Measurements from ENCODE around the gene ZNF536.

DNA sequence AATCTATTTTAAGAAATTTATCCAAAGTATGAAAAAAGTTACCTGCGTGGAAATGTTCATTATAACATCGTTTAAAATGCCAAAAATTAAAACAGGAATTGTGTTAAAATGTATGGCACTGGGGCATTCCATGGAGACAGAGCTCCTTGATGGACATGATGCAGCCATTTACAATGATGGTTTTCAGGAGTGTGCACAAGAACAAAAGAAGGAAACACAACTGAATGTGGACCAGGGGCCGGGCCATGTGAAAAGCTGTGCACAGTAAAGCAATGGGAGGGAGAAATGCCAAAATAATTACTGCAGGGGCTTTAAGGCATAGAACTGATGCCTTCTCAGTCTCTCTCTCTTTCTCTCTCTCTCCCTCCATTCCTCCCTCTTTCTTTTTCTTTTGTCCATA, 115.0 kb downstream of the ZNF536 start:
- TF ChIP-seq CTCF (IDR thresholded peaks at IDR 0.05; ENCODE audit: low read depth, low read length) (no peak), EZH2phosphoT487 (IDR thresholded peaks at IDR 0.05; ENCODE audit: low read depth) (no peak)

Measured in OCI-LY3 (cell line).